H9 (cell line): ENCODE results near the gene SPATA16. TPM values are rescaled to one million over a fixed set of nuclear protein-coding genes. Genes with fewer than 3 reads are reported as not detected.

Source experiments
- DNase-seq: peaks from one replicate; pipeline ENCODE4 v3.0.0-alpha.2; 2017
- H2AFZ ChIP-seq: one replicate; pipeline ENCODE4 v1.6.1; 2013; ENCODE audit warnings: mild to moderate bottlenecking, low read length, control low read depth, moderate library complexity
- H2AK5ac ChIP-seq: 2 replicates; pipeline ENCODE4 v1.6.1; 2013; ENCODE audit warnings: low read length, control low read depth, mixed read lengths; ENCODE audit not compliant: insufficient read length
- H2BK120ac ChIP-seq: one replicate; pipeline ENCODE4 v1.6.1; 2013; ENCODE audit warnings: low read depth, mild to moderate bottlenecking, low read length, control low read depth, inconsistent platforms; ENCODE audit not compliant: poor library complexity, severe bottlenecking
- H2BK12ac ChIP-seq: 2 replicates; pipeline ENCODE4 v1.6.1; 2013; ENCODE audit warnings: low read length, control low read depth, mixed read lengths, low read depth; ENCODE audit not compliant: insufficient read length
- H2BK15ac ChIP-seq: 2 replicates; pipeline ENCODE4 v1.6.1; 2013; ENCODE audit warnings: low read depth, low read length, control low read depth
- H2BK20ac ChIP-seq: one replicate; pipeline ENCODE4 v1.6.1; 2013; ENCODE audit warnings: low read depth, mild to moderate bottlenecking, low read length, control low read depth, inconsistent platforms; ENCODE audit not compliant: poor library complexity, severe bottlenecking
- H2BK5ac ChIP-seq: 2 replicates; pipeline ENCODE4 v1.6.1; 2013; ENCODE audit warnings: low read length, control low read depth, mixed read lengths; ENCODE audit not compliant: insufficient read length
- H3K14ac ChIP-seq: 2 replicates; pipeline ENCODE4 v1.6.1; 2013; ENCODE audit warnings: low read length, control low read depth; ENCODE audit not compliant: insufficient read depth
- H3K18ac ChIP-seq: 2 replicates; pipeline ENCODE4 v1.6.1; 2013; ENCODE audit warnings: low read depth, mild to moderate bottlenecking, mixed read lengths, low read length, control low read depth; ENCODE audit not compliant: insufficient read length
- H3K23ac ChIP-seq: 2 replicates; pipeline ENCODE4 v1.6.1; 2013; ENCODE audit warnings: low read length, control low read depth, mixed read lengths, low read depth; ENCODE audit not compliant: insufficient read length
- H3K23me2 ChIP-seq: 2 replicates; pipeline ENCODE4 v1.6.1; 2013; ENCODE audit warnings: low read depth, mild to moderate bottlenecking, mixed read lengths, low read length, control low read depth; ENCODE audit not compliant: insufficient read length, poor library complexity, severe bottlenecking
- H3K27ac ChIP-seq: 2 replicates; pipeline ENCODE4 v1.5.1; 2013; ENCODE audit warnings: low read length, control low read depth, mixed read lengths, low read depth; ENCODE audit not compliant: insufficient read length
- H3K27me3 ChIP-seq: 2 replicates; pipeline ENCODE4 v1.6.1; 2013; ENCODE audit warnings: low read length, control low read depth, inconsistent platforms; ENCODE audit not compliant: insufficient read depth
- H3K4ac ChIP-seq: 2 replicates; pipeline ENCODE4 v1.6.1; 2013; ENCODE audit warnings: low read depth, mild to moderate bottlenecking, control low read depth, inconsistent platforms, low read length, moderate library complexity
- H3K4me1 ChIP-seq: 2 replicates; pipeline ENCODE4 v1.6.1; 2013; ENCODE audit warnings: low read length, control low read depth, inconsistent platforms; ENCODE audit not compliant: insufficient read depth
- H3K4me2 ChIP-seq: 2 replicates; pipeline ENCODE4 v1.6.1; 2013; ENCODE audit warnings: low read length, control low read depth, mixed read lengths; ENCODE audit not compliant: insufficient read length, insufficient read depth
- H3K56ac ChIP-seq: 2 replicates; pipeline ENCODE4 v1.6.1; 2013; ENCODE audit warnings: low read depth, mild to moderate bottlenecking, mixed read lengths, low read length, control low read depth; ENCODE audit not compliant: insufficient read length
- H3K79me1 ChIP-seq: 2 replicates; pipeline ENCODE4 v1.6.1; 2013; ENCODE audit warnings: low read depth, mild to moderate bottlenecking, moderate library complexity, low read length, control low read depth, inconsistent platforms; ENCODE audit not compliant: insufficient read depth, poor library complexity, severe bottlenecking
- H3K79me2 ChIP-seq: 2 replicates; pipeline ENCODE4 v1.6.1; 2013; ENCODE audit warnings: low read length, control low read depth, inconsistent platforms; ENCODE audit not compliant: insufficient read depth
- H3K9ac ChIP-seq: 2 replicates; pipeline ENCODE4 v1.6.1; 2013; ENCODE audit warnings: low read length, control low read depth, mixed read lengths; ENCODE audit not compliant: insufficient read length; ENCODE audit errors: extremely low read depth
- H3K9me3 ChIP-seq: one replicate; pipeline ENCODE4 v1.6.1; 2013; ENCODE audit warnings: low read depth, low read length, inconsistent platforms; ENCODE audit not compliant: control insufficient read depth
- H3T11ph ChIP-seq: one replicate; pipeline ENCODE4 v1.6.1; 2013; ENCODE audit warnings: mild to moderate bottlenecking, low read length, control low read depth, inconsistent platforms
- H4K20me1 ChIP-seq: one replicate; pipeline ENCODE4 v1.6.1; 2013; ENCODE audit not compliant: control insufficient read depth, insufficient read length, insufficient read depth
- H4K5ac ChIP-seq: 2 replicates; pipeline ENCODE4 v1.6.1; 2013; ENCODE audit warnings: low read depth, mild to moderate bottlenecking, mixed read lengths, low read length, control low read depth; ENCODE audit not compliant: insufficient read length
- H4K8ac ChIP-seq: replicated peaks from 2 replicates; pipeline ENCODE4 v1.6.1; 2013; ENCODE audit warnings: low read length, control low read depth, mixed read lengths, low read depth; ENCODE audit not compliant: insufficient read length
- H4K91ac ChIP-seq: 2 replicates; pipeline ENCODE4 v1.6.1; 2013; ENCODE audit warnings: low read depth, mild to moderate bottlenecking, moderate library complexity, mixed read lengths, low read length, control low read depth; ENCODE audit not compliant: insufficient read length
- H3K27ac Mint-ChIP-seq, 3 experiments: 2 replicates in 2 of 3; 3 replicates in 1 of 3; pipeline ENCODE4 v1.8.0; 2020 to 2021; ENCODE audit warnings: mixed read lengths in 3 of 3, mild to moderate bottlenecking in 1 of 3, moderate library complexity in 1 of 3
- H3K27me3 Mint-ChIP-seq: 2 replicates; pipeline ENCODE4 v1.8.0; 2021; ENCODE audit warnings: low read depth, mild to moderate bottlenecking, moderate library complexity, mixed read lengths
- H3K36me3 Mint-ChIP-seq, 3 experiments: 2 replicates in 2 of 3; 3 replicates in 1 of 3; pipeline ENCODE4 v1.8.0; 2020 to 2021; ENCODE audit warnings: low read depth in 3 of 3, mixed read lengths in 3 of 3; ENCODE audit not compliant: insufficient read depth in 1 of 3
- H3K4me1 Mint-ChIP-seq, 2 experiments: 2 replicates each; pipeline ENCODE4 v1.8.0; 2020; ENCODE audit warnings: mixed read lengths in 2 of 2
- H3K4me3 Mint-ChIP-seq, 2 experiments: 2 replicates in 1 of 2; 3 replicates in 1 of 2; pipeline ENCODE4 v1.8.0; 2020 to 2021; ENCODE audit warnings: mild to moderate bottlenecking in 2 of 2, mixed read lengths in 2 of 2, moderate library complexity in 1 of 2
- H3K9me3 Mint-ChIP-seq, 2 experiments: 2 replicates in 1 of 2; 3 replicates in 1 of 2; pipeline ENCODE4 v1.8.0; 2020; ENCODE audit warnings: mild to moderate bottlenecking in 2 of 2, mixed read lengths in 2 of 2, moderate library complexity in 1 of 2
- WGBS: extraction: QIAGEN DNeasy Blood & Tissue Kit; methylation state at CpG from one replicate; pipeline ENCODE4 v1.1.7; 2013; ENCODE audit warnings: missing lambda C conversion rate, low lambda C conversion rate, mixed read lengths; ENCODE audit not compliant: insufficient read length; ENCODE audit errors: extremely low coverage; 5-methylcytosine and 5-hydroxymethylcytosine counted together
- total RNA-seq: library from RNA; stranded (reverse); gene quantifications from 2 replicates; pipeline ENCODE4 v1.2.1, GENCODE V29; 2021
- TF ChIP-seq, protein P1 (sequence below): fragments of 200-600 bp; sonication (generic); conservative IDR thresholded peaks from 3 replicates; pipeline ENCODE4 v1.8.0; 2021; ENCODE audit warnings: antibody characterized with exemption, mild to moderate bottlenecking

The SPATA16 gene
- total RNA-seq, 1 experiment from 2014 or later: not detected

DNA sequence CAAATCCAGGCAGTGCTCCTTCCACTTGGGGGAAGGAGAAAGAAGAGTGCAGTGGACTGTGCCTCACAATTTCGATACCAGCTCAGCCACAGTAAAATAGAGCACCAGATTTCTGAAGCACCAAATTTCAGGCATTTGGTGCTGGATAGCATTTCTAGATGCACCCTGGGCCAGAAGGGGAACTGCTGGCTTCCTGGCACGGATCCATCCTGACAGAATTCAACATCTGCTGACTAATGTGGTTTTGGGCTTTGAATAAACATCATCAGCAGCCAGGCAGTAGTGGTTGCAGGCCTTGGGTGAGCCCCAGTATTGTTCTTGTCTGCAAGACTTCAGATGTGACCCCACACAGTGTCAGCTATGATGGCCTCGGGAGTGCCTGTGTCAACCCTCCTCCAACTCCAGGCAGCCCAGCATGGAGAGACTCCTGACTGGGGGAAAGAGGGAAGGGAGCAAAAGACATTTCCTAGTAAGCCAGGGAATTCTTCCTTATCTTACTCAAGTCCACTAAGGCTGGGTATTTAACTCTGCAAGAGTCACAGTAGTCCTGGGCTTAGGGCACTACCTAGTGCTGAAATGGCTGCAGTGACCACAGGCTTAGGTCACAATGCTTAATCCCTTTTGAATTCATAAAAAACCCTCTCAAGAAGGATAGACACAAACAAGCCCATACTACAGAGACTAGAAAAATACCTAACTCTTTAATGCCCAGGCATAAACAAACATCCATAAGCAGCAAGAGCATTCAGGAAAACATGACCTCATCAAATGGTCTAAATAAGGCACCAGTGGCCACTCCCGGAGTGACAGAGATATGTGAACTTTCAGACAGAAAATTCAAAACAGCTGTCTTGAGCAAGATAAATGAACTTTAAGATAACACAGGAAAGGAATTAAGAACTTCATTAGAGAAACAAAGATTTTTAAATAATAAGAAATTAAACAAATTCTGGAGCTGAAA, 74.7 kb downstream of the SPATA16 start:
- no peak overlapping the region for H2BK12ac ChIP-seq
- H3K36me3 Mint-ChIP-seq: peaks cover 2 to 12% (median 6%) of the 10 kb centered on the region in 3 experiments; a peak in 3 of 7 replicates
- H3K23ac ChIP-seq: no peak overlapping the region
- no peaks in the 10 kb centered on the region for H3K27me3 Mint-ChIP-seq
- H3K4me1 Mint-ChIP-seq: peaks cover 7 to 8% of the 10 kb centered on the region in 2 experiments
- H3K14ac ChIP-seq: no peak overlapping the region
- H3K23me2 ChIP-seq: no peaks in the 10 kb centered on the region
- H3K4me3 Mint-ChIP-seq: no peak overlapping the region
- H3K27me3 ChIP-seq: no peaks in the 10 kb centered on the region
- H4K8ac ChIP-seq: no peak overlapping the region
- H3K4me1 ChIP-seq: no peaks in the 10 kb centered on the region
- H3K27ac Mint-ChIP-seq: peak overlapping the region in 1 of 3 experiments; percentile 39; a peak in 1 of 7 replicates
- H3K18ac ChIP-seq: no peak overlapping the region
- no peak overlapping the region for H3K4ac ChIP-seq
- no peaks in the 10 kb centered on the region for H4K20me1 ChIP-seq
- TF ChIP-seq, protein P1, sequence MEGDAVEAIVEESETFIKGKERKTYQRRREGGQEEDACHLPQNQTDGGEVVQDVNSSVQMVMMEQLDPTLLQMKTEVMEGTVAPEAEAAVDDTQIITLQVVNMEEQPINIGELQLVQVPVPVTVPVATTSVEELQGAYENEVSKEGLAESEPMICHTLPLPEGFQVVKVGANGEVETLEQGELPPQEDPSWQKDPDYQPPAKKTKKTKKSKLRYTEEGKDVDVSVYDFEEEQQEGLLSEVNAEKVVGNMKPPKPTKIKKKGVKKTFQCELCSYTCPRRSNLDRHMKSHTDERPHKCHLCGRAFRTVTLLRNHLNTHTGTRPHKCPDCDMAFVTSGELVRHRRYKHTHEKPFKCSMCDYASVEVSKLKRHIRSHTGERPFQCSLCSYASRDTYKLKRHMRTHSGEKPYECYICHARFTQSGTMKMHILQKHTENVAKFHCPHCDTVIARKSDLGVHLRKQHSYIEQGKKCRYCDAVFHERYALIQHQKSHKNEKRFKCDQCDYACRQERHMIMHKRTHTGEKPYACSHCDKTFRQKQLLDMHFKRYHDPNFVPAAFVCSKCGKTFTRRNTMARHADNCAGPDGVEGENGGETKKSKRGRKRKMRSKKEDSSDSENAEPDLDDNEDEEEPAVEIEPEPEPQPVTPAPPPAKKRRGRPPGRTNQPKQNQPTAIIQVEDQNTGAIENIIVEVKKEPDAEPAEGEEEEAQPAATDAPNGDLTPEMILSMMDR: no peak
- no peak overlapping the region for H2BK120ac ChIP-seq
- DNase-seq: no peak
- no peak overlapping the region for H2BK5ac ChIP-seq
- H4K5ac ChIP-seq: no peak overlapping the region
- no peak overlapping the region for H4K91ac ChIP-seq
- no peak overlapping the region for H3K9ac ChIP-seq
- H3K4me2 ChIP-seq: no peak overlapping the region
- WGBS: no CpG with 5 or more reads among the region's 4 CpGs
- H3K56ac ChIP-seq: no peak overlapping the region
- no peaks in the 10 kb centered on the region for H3K79me1 ChIP-seq
- H3K9me3 ChIP-seq: no peaks in the 10 kb centered on the region
- H2AK5ac ChIP-seq: no peak overlapping the region
- H2BK20ac ChIP-seq: no peak overlapping the region
- no peaks in the 10 kb centered on the region for H3K79me2 ChIP-seq
- H3T11ph ChIP-seq: no peak overlapping the region
- no peak overlapping the region for H3K27ac ChIP-seq
- no peak overlapping the region for H2BK15ac ChIP-seq
- peaks cover 2 to 6% of the 10 kb centered on the region in 2 experiments; a peak in 2 of 5 replicates for H3K9me3 Mint-ChIP-seq
- H2AFZ ChIP-seq: no peak overlapping the region
